HG03060 (cell line): ENCODE data around the gene PFKFB3.
"Not testable (repeated sequence)": the region's sequence is repeated elsewhere in the genome, so short reads cannot be mapped to it uniquely, and the experiment has no call there.

ENCODE experiments used
- ATAC-seq: cut with Tn5 transposase; IDR thresholded peaks from one replicate; pipeline ENCODE4 v1.9.1; 2021; ENCODE audit warnings: low read depth, moderate number of reproducible peaks; ENCODE audit not compliant: unreplicated experiment

The PFKFB3 gene

GRCh38 chr10:6232846-6233724, 30.4 kb downstream of the PFKFB3 start:
- ATAC-seq = no peak

- ATAC-seq = no peak
Observed at GRCh38 chr10:6233725-6234277, 31.1 kb downstream of the PFKFB3 start.

GRCh38 chr10:6234371-6234770, 31.6 kb downstream of the PFKFB3 start:
- no peak for ATAC-seq

- no peak for ATAC-seq
Observed at GRCh38 chr10:6236349-6237198, 33.8 kb downstream of the PFKFB3 start.

- no peak for ATAC-seq
Observed at GRCh38 chr10:6237199-6237530, 34.4 kb downstream of the PFKFB3 start.

GRCh38 chr10:6238587-6239212, 36.0 kb downstream of the PFKFB3 start:
- ATAC-seq = not testable (repeated sequence)

- no peak for ATAC-seq
Observed at GRCh38 chr10:6239213-6239991, 36.7 kb downstream of the PFKFB3 start.

- no peak for ATAC-seq
Observed at GRCh38 chr10:6240254-6240653, 37.5 kb downstream of the PFKFB3 start.

GRCh38 chr10:6242089-6242488, 39.4 kb downstream of the PFKFB3 start:
- no peak for ATAC-seq

GRCh38 chr10:6244510-6244909, 41.8 kb downstream of the PFKFB3 start:
- ATAC-seq = no peak

- ATAC-seq = no peak
Observed at GRCh38 chr10:6247041-6247712, 44.4 kb downstream of the PFKFB3 start.

GRCh38 chr10:6248908-6249307, 46.2 kb downstream of the PFKFB3 start:
- not testable (repeated sequence) for ATAC-seq

GRCh38 chr10:6249698-6250097, 47.0 kb downstream of the PFKFB3 start:
- no peak for ATAC-seq

GRCh38 chr10:6250745-6251144, 48.0 kb downstream of the PFKFB3 start:
- no peak for ATAC-seq

GRCh38 chr10:6254201-6254600, 51.5 kb downstream of the PFKFB3 start:
- ATAC-seq = no peak

GRCh38 chr10:6255548-6256061, 52.9 kb downstream of the PFKFB3 start:
- ATAC-seq = no peak

GRCh38 chr10:6256439-6256838, 53.7 kb downstream of the PFKFB3 start:
- no peak for ATAC-seq

GRCh38 chr10:6259153-6259552, 56.4 kb downstream of the PFKFB3 start:
- ATAC-seq = no peak

- no peak for ATAC-seq
Observed at GRCh38 chr10:6260843-6261242, 58.1 kb downstream of the PFKFB3 start.
